Measurements from ENCODE around the gene TMEM63B.

- TF ChIP-seq, protein P1, sequence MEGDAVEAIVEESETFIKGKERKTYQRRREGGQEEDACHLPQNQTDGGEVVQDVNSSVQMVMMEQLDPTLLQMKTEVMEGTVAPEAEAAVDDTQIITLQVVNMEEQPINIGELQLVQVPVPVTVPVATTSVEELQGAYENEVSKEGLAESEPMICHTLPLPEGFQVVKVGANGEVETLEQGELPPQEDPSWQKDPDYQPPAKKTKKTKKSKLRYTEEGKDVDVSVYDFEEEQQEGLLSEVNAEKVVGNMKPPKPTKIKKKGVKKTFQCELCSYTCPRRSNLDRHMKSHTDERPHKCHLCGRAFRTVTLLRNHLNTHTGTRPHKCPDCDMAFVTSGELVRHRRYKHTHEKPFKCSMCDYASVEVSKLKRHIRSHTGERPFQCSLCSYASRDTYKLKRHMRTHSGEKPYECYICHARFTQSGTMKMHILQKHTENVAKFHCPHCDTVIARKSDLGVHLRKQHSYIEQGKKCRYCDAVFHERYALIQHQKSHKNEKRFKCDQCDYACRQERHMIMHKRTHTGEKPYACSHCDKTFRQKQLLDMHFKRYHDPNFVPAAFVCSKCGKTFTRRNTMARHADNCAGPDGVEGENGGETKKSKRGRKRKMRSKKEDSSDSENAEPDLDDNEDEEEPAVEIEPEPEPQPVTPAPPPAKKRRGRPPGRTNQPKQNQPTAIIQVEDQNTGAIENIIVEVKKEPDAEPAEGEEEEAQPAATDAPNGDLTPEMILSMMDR (IDR thresholded peaks at IDR 0.05) = no peak
- no peak for TF ChIP-seq POLR2AphosphoS5 (IDR thresholded peaks at IDR 0.05)
Measured at GRCh38 chr6:44150317-44150917, 23.1 kb downstream of the TMEM63B start.
